HG02981 (cell line): Measurements from ENCODE around the gene ABCA8.
"Not testable (repeated sequence)": the region's sequence is repeated elsewhere in the genome, so short reads cannot be mapped to it uniquely, and the experiment has no call there.

Source experiments
- ATAC-seq: cut with Tn5 transposase; IDR thresholded peaks from one replicate; pipeline ENCODE4 v1.9.1; 2021; ENCODE audit warnings: mild to moderate bottlenecking, moderate library complexity; ENCODE audit not compliant: unreplicated experiment

Gene ABCA8

DNA sequence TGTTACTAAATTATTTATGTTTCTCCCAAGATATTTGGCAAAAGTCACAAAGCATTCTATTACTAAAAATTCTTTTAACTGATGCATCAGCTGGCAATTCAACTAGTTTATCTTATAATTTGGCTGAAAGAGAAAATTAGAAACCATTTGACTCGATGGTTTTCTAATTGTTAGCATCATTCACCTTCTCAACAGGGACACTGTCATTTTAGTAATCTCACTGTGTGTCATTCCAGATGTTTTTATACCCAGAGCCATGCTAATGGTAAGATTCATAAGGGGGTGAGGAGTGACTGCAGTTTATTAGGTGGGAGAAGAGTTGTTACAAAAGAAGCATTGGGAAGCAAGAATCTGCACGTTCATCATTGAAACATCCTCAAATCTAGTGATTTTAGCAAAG lies 124.9 kb downstream of the ABCA8 start:
- no peak for ATAC-seq

- ATAC-seq: no peak
These were observed 126.0 kb downstream of the ABCA8 start for GRCh38 chr17:68829211-68829610.

GRCh38 chr17:68824707-68825106 lies 130.5 kb downstream of the ABCA8 start:
- no peak for ATAC-seq

DNA sequence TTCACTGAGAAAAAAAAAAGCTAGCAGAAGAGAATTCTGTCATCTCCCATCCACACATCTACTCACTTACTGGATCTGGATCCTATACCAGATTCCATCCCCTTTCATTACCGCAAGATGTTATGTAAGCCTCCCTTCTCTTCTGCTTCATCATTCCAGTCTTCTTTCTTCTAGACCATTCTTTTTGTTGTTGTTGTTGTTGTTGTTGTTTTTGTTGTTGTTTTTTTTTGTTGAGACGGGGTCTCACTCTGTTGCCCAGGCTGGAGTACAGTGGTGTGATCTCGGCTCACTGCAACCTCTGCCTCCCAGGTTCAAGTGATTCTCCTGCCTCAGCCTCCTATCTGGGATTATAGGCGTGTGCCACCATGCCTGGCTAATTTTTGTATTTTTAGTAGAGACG lies 131.0 kb downstream of the ABCA8 start:
- not testable (repeated sequence) for ATAC-seq

DNA sequence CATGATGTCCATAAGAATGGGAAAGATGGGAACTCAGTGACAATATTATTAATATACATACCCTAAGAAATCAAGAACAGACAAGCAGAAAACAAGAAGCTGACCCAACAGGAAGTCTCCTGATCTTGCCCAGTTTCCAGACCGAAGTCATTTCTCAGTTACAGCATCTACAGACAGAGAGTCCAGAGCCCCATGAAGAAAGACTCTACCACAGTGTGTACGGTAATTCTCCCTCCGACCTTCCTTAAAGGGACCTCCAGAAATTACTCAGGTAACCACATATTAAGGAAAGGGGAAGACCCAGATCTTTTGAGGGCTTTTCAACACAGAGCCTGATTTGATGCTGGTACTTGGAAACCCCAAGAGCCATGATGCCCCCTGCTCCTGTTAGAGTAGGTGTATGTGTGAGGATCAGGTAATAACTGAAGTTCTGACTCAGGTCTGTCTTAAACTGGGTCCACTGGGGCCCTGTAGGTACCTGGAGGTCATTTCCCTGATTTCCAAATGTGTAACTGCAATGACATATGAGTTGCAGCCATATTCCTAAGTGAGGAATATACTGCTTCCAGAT lies 132.4 kb downstream of the ABCA8 start:
- no peak for ATAC-seq

DNA sequence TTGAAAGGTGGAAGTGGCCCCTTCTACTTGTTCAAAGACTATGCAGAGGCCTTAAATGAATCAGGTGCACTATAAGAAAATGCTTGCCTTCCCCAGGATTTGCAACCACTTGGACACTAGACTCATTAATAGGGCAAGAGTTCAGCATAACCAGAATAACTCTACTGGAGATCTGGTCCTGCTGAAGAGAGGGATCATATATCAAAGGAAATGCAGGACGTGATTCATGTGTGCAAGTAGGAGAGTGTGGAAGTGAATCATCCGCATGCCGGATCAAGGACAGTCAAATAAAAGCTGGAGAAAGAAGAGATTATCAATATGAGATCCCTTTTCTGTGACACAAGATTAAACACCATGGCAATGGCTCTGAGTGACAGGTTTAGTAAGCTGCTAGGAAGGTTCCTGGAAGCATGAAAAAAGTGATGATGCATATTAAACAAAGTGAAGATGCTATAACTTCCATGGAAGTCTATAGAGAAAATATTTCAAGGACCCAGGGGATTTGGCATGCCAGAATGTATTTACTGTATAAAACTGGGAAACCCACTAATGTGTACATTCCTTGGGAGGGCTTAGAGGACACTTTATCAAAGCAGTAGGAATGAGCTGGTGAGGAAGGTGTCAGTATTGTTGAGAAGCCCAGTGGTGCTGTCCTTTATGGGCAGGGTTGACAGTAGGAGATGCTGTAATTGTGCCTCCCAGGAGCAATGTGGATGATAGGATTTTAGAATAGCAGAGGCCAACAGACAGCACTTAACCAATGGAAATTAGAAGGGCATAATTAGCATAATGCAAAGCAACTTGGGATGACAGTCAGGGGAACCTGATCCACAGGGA lies 133.1 kb downstream of the ABCA8 start:
- ATAC-seq: no peak

- no peak for ATAC-seq
These were observed 134.2 kb downstream of the ABCA8 start for GRCh38 chr17:68820825-68821481.

GRCh38 chr17:68820476-68820824 lies 134.7 kb downstream of the ABCA8 start:
- ATAC-seq: no peak

DNA sequence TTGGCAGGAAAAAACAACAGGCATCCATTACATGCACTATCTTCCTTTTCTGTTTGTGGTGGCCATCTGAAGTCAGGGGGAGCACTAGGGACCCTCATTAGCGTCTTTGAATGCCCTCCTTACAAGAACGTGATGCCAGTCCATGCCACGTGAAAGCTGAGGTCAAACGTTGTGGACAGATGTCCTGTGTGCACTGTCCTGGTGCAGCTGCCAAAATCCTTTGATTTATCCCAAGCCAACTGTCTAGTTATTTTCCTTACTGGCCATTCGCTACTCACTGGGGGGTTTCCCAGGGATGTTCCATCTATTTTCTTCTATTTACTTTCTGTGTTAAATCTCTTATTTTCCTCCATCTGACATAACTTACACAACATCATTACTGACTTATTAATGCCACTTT lies 135.7 kb downstream of the ABCA8 start:
- ATAC-seq: no peak
